Colon (tissue), 2 donors: ENCODE results near the gene IFNE.
"Not testable (repeated sequence)": the region's sequence is repeated elsewhere in the genome, so short reads cannot be mapped to it uniquely, and the experiment has no call there.

Experiments used
- FAIRE-seq: peaks from 2 replicates; lab custom pipeline; 2012; peaks lifted over from hg19 to GRCh38; lab: Jason Lieb, UNC
- donor health status: control.
- donor health status: control.

IFNE gene

GRCh38 chr9:21491756-21492155 is 9.6 kb upstream of the IFNE start:
- FAIRE-seq, result no peak

- no peak for FAIRE-seq
Measured at GRCh38 chr9:21481470-21482056, 550 bp downstream of the IFNE start.

GRCh38 chr9:21479152-21479702 is 2.9 kb downstream of the IFNE start:
- FAIRE-seq, result no peak

- no peak for FAIRE-seq
Measured at GRCh38 chr9:21477466-21477865, 4.6 kb downstream of the IFNE start.

- no peak for FAIRE-seq
Measured at GRCh38 chr9:21473236-21473635, 8.9 kb downstream of the IFNE start.

- no peak for FAIRE-seq
Measured at GRCh38 chr9:21470126-21470525, 12.0 kb downstream of the IFNE start.

- FAIRE-seq, result no peak
Measured at GRCh38 chr9:21465859-21466518, 16.1 kb downstream of the IFNE start.

GRCh38 chr9:21465138-21465537 is 17.0 kb downstream of the IFNE start:
- FAIRE-seq, result no peak

- FAIRE-seq, result no peak
Measured at GRCh38 chr9:21461377-21461776, 20.7 kb downstream of the IFNE start.

GRCh38 chr9:21455320-21455719 is 26.8 kb downstream of the IFNE start:
- no peak for FAIRE-seq

GRCh38 chr9:21454149-21454548 is 28.0 kb downstream of the IFNE start:
- FAIRE-seq, result no peak

- no peak for FAIRE-seq
Measured at GRCh38 chr9:21452681-21453080, 29.4 kb downstream of the IFNE start.

GRCh38 chr9:21450733-21451394 is 31.2 kb downstream of the IFNE start:
- FAIRE-seq, result no peak

- not testable (repeated sequence) for FAIRE-seq
Measured at GRCh38 chr9:21449312-21449711, 32.8 kb downstream of the IFNE start.

GRCh38 chr9:21443849-21444625 is 38.1 kb downstream of the IFNE start:
- no peak for FAIRE-seq

GRCh38 chr9:21440139-21440538 is 42.0 kb downstream of the IFNE start, which contains the start of gene IFNA1:
TSS of gene IFNA1 (plus strand) at chr9:21440439. CDS start at chr9:21440508, 69 bp downstream.
- FAIRE-seq, result no peak

- FAIRE-seq, result not testable (repeated sequence)
Measured at GRCh38 chr9:21435015-21435383, 47.1 kb downstream of the IFNE start.

GRCh38 chr9:21434202-21435014 is 47.7 kb downstream of the IFNE start:
- FAIRE-seq, result no peak

GRCh38 chr9:21432672-21433425 is 49.3 kb downstream of the IFNE start:
- no peak for FAIRE-seq
